Activated CD8-positive, alpha-beta memory T cell treated with anti-CD3 and anti-CD28 coated beads for 48 hours (primary cell): ENCODE measurements around the gene NT5C1A.

Source experiments
- DNase-seq, 3 experiments: peaks; one replicate each; pipeline ENCODE4 v3.0.0-alpha.2; 2020; ENCODE audit warnings: low read depth in 2 of 3, low spot score in 2 of 3

NT5C1A gene

DNA sequence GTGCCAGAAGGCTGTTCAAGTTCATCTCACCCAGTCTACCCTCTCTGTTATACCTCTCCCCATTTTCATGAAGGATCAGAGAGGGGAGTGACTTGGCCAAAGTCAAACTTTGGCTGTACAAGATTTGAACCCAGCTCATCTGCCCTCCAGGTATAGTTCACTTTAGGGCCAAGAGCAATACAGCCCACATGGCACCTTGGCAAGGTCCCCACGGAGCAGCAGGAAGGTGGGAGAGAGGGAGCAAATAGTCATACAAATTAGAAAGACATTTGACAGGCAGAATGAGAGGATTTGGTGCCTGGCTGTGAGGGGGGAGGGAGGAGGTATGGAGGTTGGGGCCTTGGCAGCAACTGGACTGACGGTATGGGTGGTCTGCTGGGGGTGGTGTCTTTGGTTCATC, 18.3 kb upstream of the NT5C1A start:
- no peak for DNase-seq

DNA sequence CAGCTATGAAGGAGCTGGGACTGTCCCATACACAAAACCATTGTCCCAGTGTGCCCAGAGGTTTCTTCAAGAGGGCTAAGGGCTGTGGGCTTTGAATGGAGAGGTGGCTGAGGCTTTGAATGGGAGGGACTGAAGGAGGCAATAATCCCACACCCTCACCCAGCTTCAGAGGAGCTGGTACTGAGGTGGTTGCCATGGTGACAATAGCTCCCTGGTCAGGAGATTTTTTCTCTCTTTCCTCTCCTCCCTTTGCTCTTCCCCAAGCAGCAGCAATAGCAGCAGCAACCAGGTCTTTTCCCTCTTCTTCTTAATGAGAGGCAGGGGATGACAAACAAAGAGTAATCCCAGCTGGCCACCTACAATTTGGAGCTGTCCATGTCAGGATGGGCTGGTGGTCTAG, 17.7 kb upstream of the NT5C1A start:
- no peak for DNase-seq

DNA sequence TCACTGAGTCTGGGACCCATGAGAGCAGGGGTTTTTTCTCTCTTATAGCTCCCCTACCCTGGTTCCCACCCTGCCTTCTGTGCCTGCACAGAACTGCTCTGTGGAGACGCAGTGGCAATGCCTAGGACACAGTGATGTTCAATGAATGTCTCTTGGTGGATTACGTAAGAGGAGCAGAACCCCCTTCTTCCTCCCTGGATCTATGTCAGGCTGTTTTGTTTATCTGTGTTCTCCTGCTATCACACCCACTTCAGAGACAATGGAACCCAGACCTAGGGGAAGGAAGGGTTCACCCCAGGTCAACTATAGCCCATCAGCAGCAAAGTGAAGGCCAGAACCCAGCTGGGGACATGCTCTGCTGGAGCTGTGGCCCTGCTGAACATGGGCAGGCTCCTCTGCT, 17.3 kb upstream of the NT5C1A start:
- DNase-seq, result no peak

DNA sequence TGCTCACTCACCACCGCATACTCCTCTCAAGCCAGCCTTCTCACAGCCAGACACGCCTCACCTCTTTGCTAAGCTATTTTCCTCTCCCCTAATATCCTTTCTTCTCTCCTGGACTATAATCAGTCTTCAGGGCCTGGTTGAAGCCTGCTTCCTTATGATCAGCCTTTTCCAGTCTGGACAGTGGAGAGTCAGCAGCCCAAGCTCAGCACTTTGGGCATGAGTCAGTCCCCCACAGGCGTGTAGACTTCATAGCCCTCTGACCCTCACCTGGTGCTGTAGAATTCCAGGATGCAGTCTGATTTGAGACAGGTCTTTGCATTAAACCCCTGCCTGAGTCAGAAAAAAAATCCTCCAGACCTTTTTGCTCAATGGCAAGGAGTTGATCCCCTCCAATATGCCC, 16.8 kb upstream of the NT5C1A start:
- DNase-seq, result no peak

DNA sequence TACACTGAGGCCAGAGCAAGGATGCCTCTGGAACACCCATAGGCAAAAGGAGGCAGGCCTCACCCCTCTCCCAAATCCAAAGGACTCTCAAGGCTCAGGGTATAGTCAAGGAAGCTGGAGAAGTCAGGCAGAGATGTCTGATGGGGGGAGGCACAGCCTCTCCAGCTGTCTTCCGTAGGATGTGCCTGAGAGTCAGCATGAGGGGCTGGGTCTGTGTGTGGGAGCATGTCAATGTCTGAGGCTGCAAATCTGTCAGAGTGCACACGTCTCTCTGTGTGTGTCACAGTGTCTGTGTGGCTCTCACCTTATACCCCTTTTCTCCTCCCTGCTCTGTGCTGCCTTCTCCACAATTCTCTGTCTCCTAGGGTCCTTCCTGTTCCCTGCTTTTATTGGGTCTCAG, 15.3 kb upstream of the NT5C1A start:
- DNase-seq, result no peak

DNA sequence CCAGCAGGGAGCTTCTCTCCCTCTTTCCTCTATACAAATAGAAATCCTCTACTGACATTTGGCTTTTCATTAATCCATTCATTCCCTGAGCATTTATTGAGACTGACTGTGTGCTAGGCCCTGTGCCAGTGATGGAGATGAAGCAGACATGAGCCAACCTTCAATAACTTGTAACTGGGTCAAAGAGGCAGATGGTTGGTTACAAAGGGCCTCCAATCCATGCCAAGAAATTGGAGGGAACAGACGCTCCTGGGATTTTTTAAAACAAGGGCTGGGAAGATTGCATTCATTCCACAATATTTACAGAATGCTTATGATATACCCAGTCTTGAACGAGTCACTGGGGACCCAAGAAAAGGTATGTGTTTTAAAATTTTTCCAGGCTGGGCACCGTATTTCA, 13.2 kb upstream of the NT5C1A start:
- DNase-seq, result no peak

DNA sequence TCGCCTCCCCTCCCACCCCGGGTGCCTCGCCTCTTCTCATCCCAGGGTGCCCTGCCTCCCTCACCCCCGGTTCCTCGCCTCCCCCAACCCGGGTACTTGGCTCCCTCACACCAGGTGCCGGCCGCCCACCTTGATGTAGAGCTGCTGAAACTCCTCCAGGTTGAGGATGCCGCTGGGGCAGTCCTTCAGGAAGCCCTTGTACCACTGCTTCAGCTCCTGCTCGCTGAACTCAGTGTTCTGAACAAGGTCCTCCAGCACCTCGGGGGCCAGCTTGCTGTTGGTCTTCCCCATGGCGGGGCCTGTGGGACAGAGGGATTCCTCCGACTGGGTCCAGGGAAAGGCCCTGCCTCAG, 12.4 kb upstream of the NT5C1A start:
- DNase-seq, result no peak

DNA sequence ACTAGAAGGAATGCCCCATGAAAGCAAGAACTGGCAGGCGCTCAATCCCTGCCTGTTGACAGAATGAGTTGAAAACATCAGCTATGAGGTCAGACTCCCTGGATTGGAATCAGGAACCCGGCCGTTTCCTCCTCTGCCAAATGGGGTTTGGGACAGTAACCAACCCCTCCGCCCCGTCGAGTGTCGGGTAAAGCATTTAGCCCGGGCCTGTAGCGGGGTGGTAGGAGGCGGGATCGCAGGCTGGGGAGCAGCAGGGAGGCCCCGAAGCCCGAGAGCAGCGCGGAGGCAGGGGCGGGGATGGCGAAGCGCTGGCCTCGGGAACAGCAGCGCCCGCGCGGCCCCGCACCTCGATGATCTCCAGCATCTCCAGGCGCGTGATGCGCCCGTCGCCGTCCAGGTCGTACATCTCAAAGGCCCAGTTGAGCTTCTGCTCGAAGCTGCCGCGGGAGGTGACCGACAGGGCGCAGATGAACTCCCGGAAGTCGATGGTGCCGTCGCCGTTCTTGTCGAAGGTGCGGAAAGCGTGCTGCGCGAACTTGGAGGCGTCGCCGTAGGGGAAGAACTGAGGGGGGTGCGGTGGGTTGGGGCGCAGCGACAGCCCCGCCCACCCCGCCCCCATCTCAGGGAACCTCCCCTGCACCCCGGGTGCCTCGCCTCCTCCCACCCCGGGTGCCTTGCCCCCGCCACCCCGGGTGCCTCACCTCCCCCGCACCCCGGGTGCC, 11.8 kb upstream of the NT5C1A start:
- DNase-seq, result no peak

DNA sequence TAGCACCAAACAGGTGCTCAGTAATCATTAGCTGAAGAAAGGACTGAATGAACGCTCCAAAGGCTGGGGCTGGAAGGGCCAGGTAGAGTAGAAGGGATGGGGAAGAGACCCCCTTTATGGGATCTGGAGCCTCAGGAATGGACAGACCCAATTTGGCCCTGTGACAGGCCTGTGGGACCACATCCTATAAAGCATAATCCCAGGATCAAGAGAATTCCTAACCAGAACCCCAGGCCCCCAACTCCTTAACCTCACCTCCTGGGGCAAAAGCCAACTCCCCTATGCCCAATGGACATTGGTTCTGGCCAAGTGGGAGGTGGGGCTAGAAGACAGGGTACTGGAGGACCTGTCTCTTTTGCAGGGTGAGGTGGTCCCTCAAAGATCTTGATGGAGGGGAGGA, 10.1 kb upstream of the NT5C1A start:
- no peak for DNase-seq

DNA sequence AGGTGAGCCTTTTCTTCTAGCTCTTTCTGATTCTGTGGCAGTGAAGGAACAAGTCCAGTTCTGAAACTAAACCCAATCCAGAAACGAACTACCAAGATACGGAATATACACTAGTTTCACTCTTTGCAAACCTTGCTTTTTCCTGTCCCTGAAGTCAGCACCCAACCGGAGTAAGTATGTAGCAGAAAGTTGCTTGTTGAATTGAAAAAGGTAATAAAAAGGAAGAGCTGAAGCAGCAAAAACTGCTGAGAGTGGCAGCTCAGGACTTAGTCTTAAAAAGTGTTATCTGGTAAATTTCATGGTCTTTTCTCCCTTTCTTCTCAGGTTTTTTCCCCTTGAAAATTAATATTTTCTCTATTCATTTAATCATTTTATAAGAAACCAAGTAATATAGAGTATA, 9.4 kb upstream of the NT5C1A start:
- DNase-seq, result no peak

DNA sequence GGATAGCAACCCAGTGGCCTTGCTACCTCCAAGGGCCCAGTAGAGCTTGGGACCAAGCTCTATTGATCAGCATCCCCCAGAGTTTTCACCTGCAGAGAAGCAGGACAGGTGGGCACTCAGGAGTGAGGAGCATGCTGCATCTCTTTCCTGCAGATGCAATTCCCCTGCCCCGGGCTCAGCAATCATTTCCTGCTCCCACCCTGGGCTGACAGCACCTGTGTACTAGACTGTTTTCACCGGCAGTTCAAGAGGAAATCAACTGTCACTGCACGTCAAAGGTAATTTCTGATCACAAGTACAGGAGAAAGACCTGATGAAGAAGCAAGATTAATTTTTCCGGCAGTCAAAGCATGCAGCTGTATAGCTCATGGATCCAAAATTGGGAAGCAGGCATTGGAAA, 8.8 kb upstream of the NT5C1A start:
- DNase-seq, result no peak

DNA sequence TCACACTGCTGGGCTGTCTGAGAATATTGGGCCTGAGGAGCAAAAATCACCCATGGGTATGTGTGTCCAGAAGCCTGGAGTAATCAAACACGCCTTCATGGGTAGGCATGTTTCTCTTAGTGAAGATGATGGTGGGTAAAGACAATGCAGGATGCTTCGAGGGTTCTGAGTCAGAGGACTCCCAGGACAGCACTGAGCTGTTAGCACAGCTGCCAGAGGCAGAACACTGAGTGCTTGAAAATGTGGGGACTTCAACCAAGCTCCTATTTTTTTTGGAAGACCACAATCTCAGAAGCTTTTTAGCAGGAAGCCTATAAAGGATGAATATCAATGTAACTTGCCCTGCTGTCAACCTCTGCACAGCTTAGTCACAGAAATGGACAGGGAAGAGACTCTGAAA, 7.9 kb upstream of the NT5C1A start:
- no peak for DNase-seq

DNA sequence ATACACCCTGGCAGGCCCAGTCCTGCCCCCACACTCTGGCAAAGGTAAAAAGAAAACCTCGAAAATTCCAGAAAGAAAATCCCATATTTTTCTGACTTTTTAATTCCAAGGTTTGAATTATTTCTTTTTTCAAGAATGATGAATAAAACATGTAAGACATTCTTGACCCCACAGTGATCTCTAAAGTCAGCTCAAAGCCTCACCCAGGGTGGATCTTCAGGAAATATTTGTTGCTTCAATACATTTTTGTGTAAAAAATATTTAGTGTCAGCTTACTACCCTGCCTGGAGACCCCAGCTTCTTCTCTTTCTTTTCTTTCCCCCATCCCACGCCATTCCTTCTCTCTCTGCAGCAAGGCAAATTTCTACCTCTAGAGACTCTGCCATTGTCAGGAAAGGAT, 7.0 kb upstream of the NT5C1A start:
- DNase-seq, result no peak

DNA sequence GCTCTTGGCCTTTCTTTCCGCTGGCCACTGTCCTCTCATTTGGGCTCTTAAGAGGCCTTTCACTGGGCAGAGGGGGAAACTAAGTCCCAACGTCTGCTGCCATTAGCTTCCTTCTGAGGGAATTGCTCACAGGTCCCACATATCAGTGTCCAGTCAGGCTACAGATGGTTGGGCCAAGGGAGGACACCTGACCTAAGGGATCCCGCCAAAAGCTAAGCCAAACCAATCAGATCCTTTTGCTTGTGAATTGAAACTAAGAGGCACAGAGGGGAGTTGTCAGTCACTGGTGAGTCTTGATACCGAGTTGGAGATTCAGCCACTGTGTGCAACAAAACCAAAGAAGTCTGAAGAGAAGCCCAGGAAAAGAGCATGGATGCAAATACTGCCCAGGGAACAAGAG, 5.7 kb upstream of the NT5C1A start:
- no peak for DNase-seq

DNA sequence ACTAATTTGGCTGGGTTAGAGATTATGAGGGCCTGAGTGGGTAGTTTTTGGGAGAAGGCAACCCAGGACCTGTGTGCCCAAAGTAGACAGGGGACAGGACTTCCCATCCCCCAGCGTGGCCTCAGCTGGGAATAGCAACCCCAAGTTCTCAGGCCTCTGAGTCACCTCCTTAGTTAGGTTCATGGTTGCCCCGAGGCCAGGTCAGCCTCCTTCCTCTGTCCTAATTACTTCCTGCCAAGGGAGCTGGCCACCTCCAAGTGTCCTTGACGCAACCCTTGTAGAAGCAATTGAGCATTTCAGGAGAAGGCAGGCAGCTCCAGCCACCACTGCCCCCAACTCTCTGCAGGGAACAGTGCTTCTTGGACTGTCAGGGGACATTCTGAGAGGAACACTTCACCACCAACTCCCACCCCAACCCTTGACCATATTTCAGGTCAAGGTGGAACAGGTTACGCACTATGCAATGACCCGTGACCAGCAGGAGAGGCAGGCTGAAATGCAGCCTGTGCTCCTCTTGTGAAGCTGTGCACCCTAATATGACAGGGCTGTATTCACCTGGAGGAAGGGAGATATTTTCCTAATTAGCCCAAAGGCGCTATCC, 5.1 kb upstream of the NT5C1A start:
- DNase-seq, result no peak

DNA sequence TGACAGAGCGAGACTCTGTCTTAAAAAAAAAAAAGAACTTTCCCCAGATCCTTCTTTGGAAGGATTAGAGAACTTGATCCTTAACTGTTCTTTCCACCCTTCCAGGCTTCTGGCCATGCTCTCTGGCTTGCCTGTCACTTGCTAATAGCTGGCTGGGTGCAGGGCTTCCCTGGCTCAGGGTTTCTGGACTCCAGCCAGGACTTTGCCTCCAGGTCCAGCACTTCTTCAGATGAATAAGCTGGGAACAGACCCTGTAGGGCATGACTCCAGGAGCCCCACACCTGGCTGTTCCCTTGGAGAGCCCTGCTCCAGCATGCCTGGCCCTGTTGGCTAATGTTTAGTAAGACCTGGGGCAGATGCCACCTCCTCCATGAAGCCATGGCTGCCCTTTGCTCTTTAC, 3.3 kb upstream of the NT5C1A start:
- no peak for DNase-seq

DNA sequence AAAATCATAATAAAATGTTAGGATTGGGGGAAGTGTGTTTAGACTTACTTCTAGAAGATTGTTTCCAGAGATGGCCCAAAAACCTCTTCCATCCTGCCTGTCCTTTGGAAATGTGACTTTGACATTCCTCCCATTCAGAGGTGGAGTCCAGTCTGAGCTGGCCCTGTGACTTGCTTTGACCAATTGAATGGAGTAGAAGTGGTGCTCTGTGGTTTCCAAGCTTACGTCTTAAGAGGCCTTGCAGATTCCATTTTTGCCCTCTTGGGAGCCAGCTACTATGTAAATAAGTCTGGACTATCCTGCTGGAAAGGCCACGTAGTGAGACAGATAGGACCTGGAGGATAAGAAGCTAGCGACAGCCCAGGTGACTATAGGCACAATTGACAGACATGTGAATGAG, 1.3 kb upstream of the NT5C1A start:
- no peak for DNase-seq

DNA sequence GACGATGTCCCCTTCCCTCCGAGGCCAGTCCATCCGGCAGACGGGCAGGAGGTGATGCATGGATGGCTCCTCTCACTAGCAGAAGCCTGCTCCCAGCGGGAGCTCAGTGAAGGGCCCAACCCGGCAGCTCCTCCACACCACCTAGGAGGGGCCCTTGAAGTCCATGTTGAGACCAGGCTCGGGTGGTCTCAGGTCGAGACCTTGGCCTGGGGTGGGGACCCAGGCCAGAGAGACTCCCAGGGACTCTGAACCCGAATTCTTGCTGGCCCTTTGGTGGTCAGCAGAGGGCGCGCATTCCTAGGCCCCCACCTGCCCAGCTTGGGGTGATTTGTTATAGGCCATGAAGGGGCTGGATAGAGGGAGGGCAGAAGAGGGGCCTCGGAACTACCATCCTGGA, 642 bp upstream of the NT5C1A start:
- no peak for DNase-seq

DNA sequence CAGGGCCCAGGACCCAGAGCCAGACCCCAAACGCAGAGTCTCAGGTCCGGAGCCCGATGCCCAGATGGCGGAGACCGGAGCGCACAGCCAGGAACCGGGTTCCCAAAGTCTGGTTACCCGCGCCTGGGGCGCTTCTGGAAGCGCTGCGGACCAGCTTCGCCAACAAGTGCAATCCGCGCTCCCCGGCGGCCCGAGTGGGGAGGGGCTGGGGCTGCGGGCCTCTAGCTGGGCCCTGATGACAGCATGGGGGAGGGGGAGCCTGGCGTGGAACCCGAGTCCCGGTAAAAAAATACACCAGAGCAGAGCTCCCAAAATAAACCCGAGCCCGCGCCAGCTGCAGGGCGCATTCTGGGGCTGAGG, 494 bp downstream of the NT5C1A start:
- DNase-seq, result no peak

DNA sequence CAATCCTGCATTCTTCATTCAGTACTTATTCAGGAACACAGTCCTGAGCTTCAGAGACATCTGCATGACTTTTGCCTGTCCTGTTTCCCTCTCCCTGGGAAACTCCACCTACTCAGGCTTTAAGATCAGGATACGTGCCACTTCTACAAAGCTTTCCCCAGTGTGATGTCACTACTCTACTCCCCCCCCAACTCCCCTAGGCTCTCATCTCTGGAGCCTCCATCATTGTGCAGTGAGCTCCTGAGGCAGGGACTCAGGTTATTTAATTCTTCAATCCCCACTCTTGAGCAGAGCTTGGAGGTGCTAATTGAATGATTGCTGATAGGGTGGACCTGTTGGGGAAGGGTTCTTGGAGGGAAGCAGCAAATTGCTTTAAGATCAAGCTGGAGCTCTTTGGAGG, 1.2 kb downstream of the NT5C1A start:
- no peak for DNase-seq

DNA sequence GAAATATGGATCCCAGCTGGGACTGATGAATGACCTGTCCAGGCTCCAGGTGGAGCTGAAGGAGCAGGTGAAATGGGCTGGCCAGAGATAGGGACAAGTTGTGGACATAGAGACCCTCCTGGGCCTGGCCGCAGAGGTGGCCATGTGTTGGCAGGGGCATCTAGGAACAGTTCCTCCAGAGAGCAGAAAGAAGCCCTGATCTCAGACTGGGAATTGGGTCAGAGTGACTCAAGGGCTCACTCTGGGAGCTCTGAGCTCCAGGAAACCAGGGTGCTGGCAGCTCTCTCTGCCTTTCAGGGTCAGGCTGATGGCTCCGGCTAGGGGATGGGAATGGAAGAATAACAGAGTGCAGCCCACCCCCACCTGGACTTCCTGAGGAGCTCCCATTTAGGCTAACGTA, 3.0 kb downstream of the NT5C1A start:
- DNase-seq, result no peak

DNA sequence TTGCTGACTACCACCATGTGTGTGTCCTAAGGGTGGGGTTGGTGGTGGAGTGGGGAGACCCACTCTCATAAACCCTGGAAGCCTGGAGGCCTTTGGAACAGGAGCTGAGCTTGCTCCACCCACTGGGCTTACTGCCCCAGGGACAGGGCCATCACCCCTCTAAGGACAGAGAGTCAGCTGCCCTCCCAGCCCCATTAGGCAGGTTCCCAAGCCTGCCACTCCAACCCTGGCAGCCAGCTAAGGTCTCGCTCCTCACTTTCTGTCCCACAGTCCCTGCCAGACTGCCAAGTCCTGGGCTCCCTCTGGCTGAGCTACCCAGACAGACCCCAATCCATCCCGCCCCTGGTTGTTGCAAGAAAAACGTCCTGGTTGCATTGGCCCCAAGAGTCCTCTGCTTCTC, 3.8 kb downstream of the NT5C1A start:
- no peak for DNase-seq

DNA sequence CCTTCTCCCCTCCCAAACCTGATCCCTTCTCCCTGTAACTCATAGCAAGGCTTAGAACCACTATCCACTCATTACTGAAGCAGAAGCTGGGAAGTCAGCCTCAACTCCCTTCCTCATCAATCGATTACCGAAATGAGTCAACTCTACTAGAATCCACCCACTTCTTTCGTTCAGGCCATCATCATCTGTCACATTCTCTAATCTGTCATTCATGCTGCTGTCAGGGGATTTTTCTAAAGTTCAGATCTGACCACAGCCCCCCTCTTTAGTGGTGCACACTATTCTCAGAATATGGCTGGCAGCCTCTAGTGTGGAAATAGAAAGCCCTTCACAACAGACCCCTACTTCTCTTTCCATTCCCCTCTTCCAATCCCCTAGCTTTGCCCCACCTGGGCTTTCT, 5.1 kb downstream of the NT5C1A start:
- DNase-seq, result peak in 1 of 3 experiments; percentile 34

DNA sequence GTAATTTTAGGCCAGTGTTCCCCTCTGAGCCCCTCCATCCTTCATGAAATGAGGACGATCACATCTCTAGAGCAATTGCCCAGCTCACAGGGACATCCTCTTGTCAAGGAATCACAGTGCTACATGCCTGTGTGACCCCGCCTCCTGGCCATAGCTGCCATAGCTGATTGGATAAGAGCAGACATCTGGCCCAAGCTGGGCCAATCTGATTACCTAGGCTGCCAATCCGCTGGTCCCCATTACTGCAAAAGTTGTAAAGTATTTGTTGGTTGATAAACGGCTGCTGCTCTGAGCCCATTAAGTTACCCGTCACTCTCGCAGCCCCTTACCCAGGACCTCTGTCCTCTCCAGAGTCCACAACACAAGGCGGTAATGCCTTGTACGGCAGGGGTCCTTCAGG, 8.3 kb downstream of the NT5C1A start:
- no peak for DNase-seq
